A549 (cell line): Measurements from ENCODE around the gene DDX49.

ENCODE experiments used
- CHD2 ChIP-seq: fragments of 150-350 bp; IDR thresholded peaks from 2 replicates; pipeline ENCODE4 v1.6.1; 2014; ENCODE audit warnings: low read length; ENCODE audit not compliant: partially characterized antibody
- E2F6 ChIP-seq: IDR thresholded peaks from 2 replicates; pipeline ENCODE4 v1.6.1; 2012; ENCODE audit warnings: low read depth, borderline replicate concordance
- HOXA7 ChIP-seq: fragments of 250-450 bp; sonication (Bioruptor Pico); IDR thresholded peaks from 2 replicates; pipeline ENCODE4 v1.5.0; 2020; ENCODE audit warnings: mild to moderate bottlenecking, moderate library complexity
- MAFK ChIP-seq: fragments of 450-650 bp; IDR thresholded peaks from 2 replicates; pipeline ENCODE4 v1.6.1; 2014; ENCODE audit not compliant: partially characterized antibody
- NFE2L2 ChIP-seq: fragments of 150-350 bp; conservative IDR thresholded peaks from 2 replicates; pipeline ENCODE4 v1.6.1; 2014; ENCODE audit warnings: low read length
- ZFP36 ChIP-seq: fragments of 450-650 bp; IDR thresholded peaks from 2 replicates; pipeline ENCODE4 v1.6.1; 2014; ENCODE audit warnings: borderline replicate concordance; ENCODE audit not compliant: partially characterized antibody

DNA sequence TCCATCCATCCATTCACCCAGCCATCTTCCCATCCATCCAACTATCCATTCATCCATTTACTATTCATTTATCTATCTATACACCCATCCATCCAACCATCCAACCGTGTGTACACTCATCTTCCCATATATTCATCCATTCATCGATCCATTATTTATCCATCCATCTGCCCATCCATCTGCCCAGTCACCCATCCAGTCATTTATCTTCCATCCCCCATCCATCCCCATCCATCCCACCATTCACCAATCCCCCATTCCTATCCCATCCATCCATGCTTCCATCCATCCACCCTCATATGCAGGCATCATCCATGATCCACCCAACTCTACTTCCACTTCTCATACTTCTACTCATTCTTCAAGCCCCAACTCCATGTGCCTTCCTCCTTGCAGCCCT lies 35.5 kb downstream of the DDX49 start:
- TF ChIP-seq HOXA7 (CRISPR knock-in tag): no peak
- TF ChIP-seq NFE2L2: no peak
- no peak for TF ChIP-seq MAFK
- TF ChIP-seq E2F6: no peak
- TF ChIP-seq ZFP36: no peak
- no peak for TF ChIP-seq CHD2
